ENCODE measurements around the gene HMCN1. TPM values are rescaled to one million over a fixed set of nuclear protein-coding genes. Genes with fewer than 3 reads are reported as not detected.

HMCN1 gene
- total RNA-seq, 8 experiments from 2014 or later: 0.43 to 56.8 (median 6.8) TPM

GRCh38 chr1:186054932-186055331 is 320.7 kb downstream of the HMCN1 start:
- no peak overlapping the region for H3K27ac ChIP-seq
- no peak overlapping the region for H3K4me3 ChIP-seq
- in situ Hi-C loops (cut with MboI; ENCODE audit: low pct_unique_long_range_greater_than_20kb in 2 of 9, low sequenced_read_pairs in 9 of 9, unreplicated experiment in 9 of 9): loop anchor here in 1 of 9 experiments (25.0 kb wide), 1 partner anchor 93 kb away; no protein-coding TSS in a partner anchor
- no peak for ATAC-seq (replicated peaks in 6 of 8)
- 91 to 100% (median 100%) methylated on average over 1 to 2 of the region's 2 CpGs; no CpG with 5 or more reads in 2 of the 10 experiments for WGBS, 10 experiments
- no peaks in the 10 kb centered on the region for H3K4me1 ChIP-seq (replicated peaks in 1 of 2)

- no peak overlapping the region for H3K27ac ChIP-seq
- 13 to 83% (median 50%) methylated on average over 1 to 2 of the region's 2 CpGs; no CpG with 5 or more reads in 2 of the 10 experiments for WGBS, 10 experiments
- ATAC-seq (replicated peaks in 6 of 8): no peak
- in situ Hi-C loops (cut with MboI; ENCODE audit: low pct_unique_long_range_greater_than_20kb in 2 of 9, low sequenced_read_pairs in 9 of 9, unreplicated experiment in 9 of 9): loop anchor here in 1 of 9 experiments (25.0 kb wide), 1 partner anchor 94 kb away; no protein-coding TSS in a partner anchor
- no peaks in the 10 kb centered on the region for H3K4me1 ChIP-seq (replicated peaks in 1 of 2)
- H3K4me3 ChIP-seq: no peak overlapping the region
These were observed 321.7 kb downstream of the HMCN1 start for GRCh38 chr1:186055846-186056245.

GRCh38 chr1:186057086-186057485 is 322.9 kb downstream of the HMCN1 start:
- no peak overlapping the region for H3K27ac ChIP-seq
- no peak overlapping the region for H3K4me3 ChIP-seq
- 83 to 100% (median 100%) methylated on average over 1 of the region's 1 CpG; no CpG with 5 or more reads in 1 of the 10 experiments for WGBS, 10 experiments
- no peak for ATAC-seq (replicated peaks in 6 of 8)
- no peaks in the 10 kb centered on the region for H3K4me1 ChIP-seq (replicated peaks in 1 of 2)
- in situ Hi-C loops (cut with MboI; ENCODE audit: low pct_unique_long_range_greater_than_20kb in 2 of 9, low sequenced_read_pairs in 9 of 9, unreplicated experiment in 9 of 9): loop anchor here in 1 of 9 experiments (25.0 kb wide), 1 partner anchor 95 kb away; no protein-coding TSS in a partner anchor

GRCh38 chr1:186059311-186059710 is 325.1 kb downstream of the HMCN1 start:
- 0 to 88% (median 33%) methylated on average over 1 of the region's 1 CpG; no CpG with 5 or more reads in 4 of the 10 experiments for WGBS, 10 experiments
- no peaks in the 10 kb centered on the region for H3K4me1 ChIP-seq (replicated peaks in 1 of 2)
- peak in 2 of 8 experiments; percentile 38 to 61 for ATAC-seq (replicated peaks in 6 of 8)
- no peak overlapping the region for H3K27ac ChIP-seq
- no peak overlapping the region for H3K4me3 ChIP-seq
- in situ Hi-C loops (cut with MboI; ENCODE audit: low pct_unique_long_range_greater_than_20kb in 2 of 9, low sequenced_read_pairs in 9 of 9, unreplicated experiment in 9 of 9): loop anchor here in 1 of 9 experiments (25.0 kb wide), 1 partner anchor 97 kb away; no protein-coding TSS in a partner anchor

- Histone ChIP-seq H3K4me3 (no peak overlapping the region), H3K4me1 (replicated peaks in 1 of 2) (no peaks in the 10 kb centered on the region), H3K27ac (no peak overlapping the region)
- ATAC-seq (replicated peaks in 6 of 8): no peak
- 19 to 100% (median 76%) methylated on average over 1 to 4 of the region's 4 CpGs; no CpG with 5 or more reads in 1 of the 10 experiments for WGBS, 10 experiments
- in situ Hi-C loops (cut with MboI; ENCODE audit: low pct_unique_long_range_greater_than_20kb in 2 of 9, low sequenced_read_pairs in 9 of 9, unreplicated experiment in 9 of 9): loop anchor here in 1 of 9 experiments (25.0 kb wide), 1 partner anchor 97 kb away; no protein-coding TSS in a partner anchor
These were observed 325.6 kb downstream of the HMCN1 start for GRCh38 chr1:186059752-186060151.

- Histone ChIP-seq H3K4me1 (replicated peaks in 1 of 2) (no peaks in the 10 kb centered on the region), H3K27ac (no peak overlapping the region), H3K4me3 (no peak overlapping the region)
- ATAC-seq (replicated peaks in 6 of 8): no peak
- in situ Hi-C loops (cut with MboI; ENCODE audit: low pct_unique_long_range_greater_than_20kb in 2 of 9, low sequenced_read_pairs in 9 of 9, unreplicated experiment in 9 of 9): loop anchor here in 1 of 9 experiments (25.0 kb wide), 1 partner anchor 98 kb away; no protein-coding TSS in a partner anchor
These were observed 326.0 kb downstream of the HMCN1 start for GRCh38 chr1:186060226-186060625.

GRCh38 chr1:186063091-186063657 is 329.0 kb downstream of the HMCN1 start:
- Histone ChIP-seq H3K4me3 (no peak overlapping the region), H3K4me1 (replicated peaks in 1 of 2) (no peaks in the 10 kb centered on the region), H3K27ac (no peak overlapping the region)
- in situ Hi-C loops (cut with MboI; ENCODE audit: low pct_unique_long_range_greater_than_20kb in 2 of 9, low sequenced_read_pairs in 9 of 9, unreplicated experiment in 9 of 9): loop anchor here in 1 of 9 experiments (25.0 kb wide), 1 partner anchor 101 kb away; no protein-coding TSS in a partner anchor
- WGBS, 10 experiments: no CpG with 5 or more reads among the region's 1 CpG
- ATAC-seq (replicated peaks in 6 of 8): no peak

GRCh38 chr1:186066411-186066810 is 332.2 kb downstream of the HMCN1 start:
- in situ Hi-C loops (cut with MboI; ENCODE audit: low pct_unique_long_range_greater_than_20kb in 2 of 9, low sequenced_read_pairs in 9 of 9, unreplicated experiment in 9 of 9): loop anchor here in 1 of 9 experiments (25.0 kb wide), 1 partner anchor 104 kb away; no protein-coding TSS in a partner anchor
- WGBS, 10 experiments: 0 to 90% (median 70%) methylated on average over 1 to 3 of the region's 3 CpGs
- ATAC-seq (replicated peaks in 6 of 8): no peak
- no peak overlapping the region for H3K27ac ChIP-seq
- H3K4me1 ChIP-seq (replicated peaks in 1 of 2): no peaks in the 10 kb centered on the region
- no peak overlapping the region for H3K4me3 ChIP-seq

- no peak overlapping the region for H3K27ac ChIP-seq
- 92 to 100% (median 100%) methylated on average over 1 of the region's 1 CpG for WGBS, 10 experiments
- H3K4me1 ChIP-seq (replicated peaks in 1 of 2): no peaks in the 10 kb centered on the region
- in situ Hi-C loops (cut with MboI; ENCODE audit: low pct_unique_long_range_greater_than_20kb in 2 of 9, low sequenced_read_pairs in 9 of 9, unreplicated experiment in 9 of 9): loop anchor here in 1 of 9 experiments (25.0 kb wide), 1 partner anchor 111 kb away; no protein-coding TSS in a partner anchor
- H3K4me3 ChIP-seq: no peak overlapping the region
- no peak for ATAC-seq (replicated peaks in 6 of 8)
These were observed 339.5 kb downstream of the HMCN1 start for GRCh38 chr1:186073697-186074096.

GRCh38 chr1:186076006-186076405 is 341.8 kb downstream of the HMCN1 start:
- 25 to 96% (median 66%) methylated on average over 1 to 4 of the region's 4 CpGs for WGBS, 10 experiments
- Histone ChIP-seq H3K4me1 (replicated peaks in 1 of 2) (peaks cover 0 to under 1% of the 10 kb centered on the region in 2 donors), H3K27ac (no peak overlapping the region), H3K4me3 (no peak overlapping the region)
- ATAC-seq (replicated peaks in 6 of 8): no peak
- in situ Hi-C loops (cut with MboI; ENCODE audit: low pct_unique_long_range_greater_than_20kb in 2 of 9, low sequenced_read_pairs in 9 of 9, unreplicated experiment in 9 of 9): no loop called here

- Histone ChIP-seq H3K4me1 (replicated peaks in 1 of 2) (peaks cover 0 to 2% of the 10 kb centered on the region in 2 donors), H3K4me3 (no peak overlapping the region), H3K27ac (no peak overlapping the region)
- in situ Hi-C loops (cut with MboI; ENCODE audit: low pct_unique_long_range_greater_than_20kb in 2 of 9, low sequenced_read_pairs in 9 of 9, unreplicated experiment in 9 of 9): no loop called here
- 18 to 100% (median 90%) methylated on average over 1 to 2 of the region's 2 CpGs for WGBS, 10 experiments
- ATAC-seq (replicated peaks in 6 of 8): no peak
These were observed 344.1 kb downstream of the HMCN1 start for GRCh38 chr1:186078245-186078644.

- H3K4me3 ChIP-seq: no peak overlapping the region
- in situ Hi-C loops (cut with MboI; ENCODE audit: low pct_unique_long_range_greater_than_20kb in 2 of 9, low sequenced_read_pairs in 9 of 9, unreplicated experiment in 9 of 9): no loop called here
- peak in 2 of 8 experiments; percentile 6 to 22 for ATAC-seq (replicated peaks in 6 of 8)
- H3K27ac ChIP-seq: no peak overlapping the region
- WGBS, 10 experiments: 70 to 100% (median 90%) methylated on average over 1 to 6 of the region's 7 CpGs; no CpG with 5 or more reads in 1 of the 10 experiments
- peaks cover 0 to 2% of the 10 kb centered on the region in 2 donors for H3K4me1 ChIP-seq (replicated peaks in 1 of 2)
These were observed 345.0 kb downstream of the HMCN1 start for GRCh38 chr1:186079084-186079684.

- peak in 7 of 8 experiments; percentile 50 to 99 (median 98) for ATAC-seq (replicated peaks in 6 of 8)
- no peak overlapping the region for H3K4me3 ChIP-seq
- in situ Hi-C loops (cut with MboI; ENCODE audit: low pct_unique_long_range_greater_than_20kb in 2 of 9, low sequenced_read_pairs in 9 of 9, unreplicated experiment in 9 of 9): no loop called here
- no peak overlapping the region for H3K27ac ChIP-seq
- peaks cover 0 to 2% of the 10 kb centered on the region in 2 donors for H3K4me1 ChIP-seq (replicated peaks in 1 of 2)
- 39 to 85% (median 63%) methylated on average over 1 to 6 of the region's 6 CpGs for WGBS, 10 experiments
These were observed 348.2 kb downstream of the HMCN1 start for GRCh38 chr1:186082235-186082937.

Measured in motor neuron (in vitro differentiated cells).